Lower leg skin (tissue), 3 donors: Measurements from ENCODE around the gene PMEPA1.

Experiments
- POLR2A ChIP-seq, 2 donors: fragments of 450-650 bp; IDR thresholded peaks; one replicate each; pipeline ENCODE4 v1.6.1; 2016 to 2017; ENCODE audit warnings: antibody characterized with exemption in 2 of 2, mild to moderate bottlenecking in 1 of 2, moderate library complexity in 1 of 2
- TF ChIP-seq, protein P1 (sequence below), 3 donors: fragments of 450-650 bp; IDR thresholded peaks; one replicate each; pipeline ENCODE4 v1.5.1; 2016; ENCODE audit warnings: antibody characterized with exemption in 3 of 3, mild to moderate bottlenecking in 3 of 3, moderate library complexity in 2 of 3

DNA sequence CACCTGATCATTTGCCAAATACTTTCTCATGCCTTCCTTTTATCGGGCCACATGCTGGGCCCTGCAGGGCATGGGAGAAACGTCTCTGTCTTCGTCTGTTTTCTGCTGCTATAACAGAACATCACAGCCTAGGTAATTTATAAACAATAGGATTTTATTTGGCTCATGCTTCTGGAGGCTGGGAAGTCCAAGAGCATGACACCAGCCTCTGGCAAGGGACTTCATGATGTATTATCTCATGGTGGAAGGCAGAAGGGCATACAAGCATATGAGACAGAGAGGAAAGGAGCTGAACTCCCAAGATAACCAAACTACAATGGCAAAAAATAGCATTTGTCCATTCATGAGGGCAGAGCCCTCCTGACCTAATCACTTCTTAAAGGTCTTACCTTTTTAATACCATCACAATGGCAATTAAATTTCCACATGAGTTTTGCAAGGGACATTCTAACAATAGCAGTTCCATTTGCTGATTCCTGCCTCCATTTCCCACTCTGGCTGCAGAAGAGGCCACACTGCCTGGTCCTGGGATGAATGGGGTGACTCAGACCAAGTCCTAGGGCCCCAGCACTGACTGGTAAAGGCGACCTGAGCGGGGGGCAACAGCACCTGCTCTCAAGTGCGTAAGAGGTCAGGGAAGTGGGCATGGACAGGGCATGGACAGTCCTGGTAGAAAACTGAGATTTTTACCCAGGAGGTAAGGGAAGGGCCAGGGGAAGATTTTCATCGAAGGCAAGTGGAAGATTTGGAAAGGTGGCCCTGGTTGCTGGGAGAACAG lies 84.4 kb downstream of the PMEPA1 start:
- TF ChIP-seq, protein P1, sequence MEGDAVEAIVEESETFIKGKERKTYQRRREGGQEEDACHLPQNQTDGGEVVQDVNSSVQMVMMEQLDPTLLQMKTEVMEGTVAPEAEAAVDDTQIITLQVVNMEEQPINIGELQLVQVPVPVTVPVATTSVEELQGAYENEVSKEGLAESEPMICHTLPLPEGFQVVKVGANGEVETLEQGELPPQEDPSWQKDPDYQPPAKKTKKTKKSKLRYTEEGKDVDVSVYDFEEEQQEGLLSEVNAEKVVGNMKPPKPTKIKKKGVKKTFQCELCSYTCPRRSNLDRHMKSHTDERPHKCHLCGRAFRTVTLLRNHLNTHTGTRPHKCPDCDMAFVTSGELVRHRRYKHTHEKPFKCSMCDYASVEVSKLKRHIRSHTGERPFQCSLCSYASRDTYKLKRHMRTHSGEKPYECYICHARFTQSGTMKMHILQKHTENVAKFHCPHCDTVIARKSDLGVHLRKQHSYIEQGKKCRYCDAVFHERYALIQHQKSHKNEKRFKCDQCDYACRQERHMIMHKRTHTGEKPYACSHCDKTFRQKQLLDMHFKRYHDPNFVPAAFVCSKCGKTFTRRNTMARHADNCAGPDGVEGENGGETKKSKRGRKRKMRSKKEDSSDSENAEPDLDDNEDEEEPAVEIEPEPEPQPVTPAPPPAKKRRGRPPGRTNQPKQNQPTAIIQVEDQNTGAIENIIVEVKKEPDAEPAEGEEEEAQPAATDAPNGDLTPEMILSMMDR (IDR thresholded peaks at IDR 0.05) = no peak
- TF ChIP-seq POLR2A (IDR thresholded peaks at IDR 0.05) = no peak
